Measurements from ENCODE around the gene KCNAB1. TPM values are rescaled to one million over a fixed set of nuclear protein-coding genes. Genes with fewer than 3 reads are reported as not detected.
A peak's percentile ranks its signal among the peaks of the same experiment; 100 is the strongest.
"Not testable (repeated sequence)": the region's sequence is repeated elsewhere in the genome, so short reads cannot be mapped to it uniquely, and the experiment has no call there.

Gene KCNAB1
- total RNA-seq, 1 donor from 2014 or later = not detected

GRCh38 chr3:156264771-156265170 is 144.4 kb downstream of the KCNAB1 start:
- no peak for DNase-seq (ENCODE audit: low read depth)

GRCh38 chr3:156271508-156271907 is 151.1 kb downstream of the KCNAB1 start:
- DNase-seq (ENCODE audit: low read depth) = no peak

- no peak for DNase-seq (ENCODE audit: low read depth)
These were observed 151.8 kb downstream of the KCNAB1 start for GRCh38 chr3:156271995-156272719.

- DNase-seq (ENCODE audit: low read depth) = no peak
These were observed 152.8 kb downstream of the KCNAB1 start for GRCh38 chr3:156273111-156273694.

GRCh38 chr3:156274791-156275190 is 154.4 kb downstream of the KCNAB1 start:
- peak; percentile 23 for DNase-seq (ENCODE audit: low read depth)

- DNase-seq (ENCODE audit: low read depth) = not testable (repeated sequence)
These were observed 164.3 kb downstream of the KCNAB1 start for GRCh38 chr3:156284637-156285036.

- no peak for DNase-seq (ENCODE audit: low read depth)
These were observed 165.2 kb downstream of the KCNAB1 start for GRCh38 chr3:156285626-156286025.

GRCh38 chr3:156290924-156291271 is 170.5 kb downstream of the KCNAB1 start:
- no peak for DNase-seq (ENCODE audit: low read depth)

GRCh38 chr3:156291272-156292123 is 171.1 kb downstream of the KCNAB1 start:
- peak; percentile 3 for DNase-seq (ENCODE audit: low read depth)

- DNase-seq (ENCODE audit: low read depth) = no peak
These were observed 173.2 kb downstream of the KCNAB1 start for GRCh38 chr3:156293566-156293965.

GRCh38 chr3:156297582-156297981 is 177.2 kb downstream of the KCNAB1 start:
- no peak for DNase-seq (ENCODE audit: low read depth)

GRCh38 chr3:156298014-156298413 is 177.6 kb downstream of the KCNAB1 start:
- peak; percentile 32 for DNase-seq (ENCODE audit: low read depth)

- no peak for DNase-seq (ENCODE audit: low read depth)
These were observed 178.6 kb downstream of the KCNAB1 start for GRCh38 chr3:156298938-156299337.

GRCh38 chr3:156299569-156299968 is 179.2 kb downstream of the KCNAB1 start:
- DNase-seq (ENCODE audit: low read depth) = no peak

- no peak for DNase-seq (ENCODE audit: low read depth)
These were observed 180.0 kb downstream of the KCNAB1 start for GRCh38 chr3:156300371-156300770.

- DNase-seq (ENCODE audit: low read depth) = peak; percentile 89
These were observed 180.8 kb downstream of the KCNAB1 start for GRCh38 chr3:156300929-156301840.

GRCh38 chr3:156303001-156303707 is 182.8 kb downstream of the KCNAB1 start:
- no peak for DNase-seq (ENCODE audit: low read depth)

GRCh38 chr3:156304406-156304805 is 184.0 kb downstream of the KCNAB1 start:
- peak; percentile 92 for DNase-seq (ENCODE audit: low read depth)

GRCh38 chr3:156305672-156306071 is 185.3 kb downstream of the KCNAB1 start:
- DNase-seq (ENCODE audit: low read depth) = no peak

GRCh38 chr3:156307704-156308103 is 187.3 kb downstream of the KCNAB1 start:
- DNase-seq (ENCODE audit: low read depth) = peak; percentile 6

GRCh38 chr3:156311431-156311830 is 191.1 kb downstream of the KCNAB1 start:
- no peak for DNase-seq (ENCODE audit: low read depth)

Measured in renal cortical epithelial cell (primary cell).